ENCODE measurements around the gene STXBP6. TPM values are rescaled to one million over a fixed set of nuclear protein-coding genes. Genes with fewer than 3 reads are reported as not detected.

Gene STXBP6
- total RNA-seq, 2 donors from 2014 or later: 20.1 to 28.3 TPM

DNA sequence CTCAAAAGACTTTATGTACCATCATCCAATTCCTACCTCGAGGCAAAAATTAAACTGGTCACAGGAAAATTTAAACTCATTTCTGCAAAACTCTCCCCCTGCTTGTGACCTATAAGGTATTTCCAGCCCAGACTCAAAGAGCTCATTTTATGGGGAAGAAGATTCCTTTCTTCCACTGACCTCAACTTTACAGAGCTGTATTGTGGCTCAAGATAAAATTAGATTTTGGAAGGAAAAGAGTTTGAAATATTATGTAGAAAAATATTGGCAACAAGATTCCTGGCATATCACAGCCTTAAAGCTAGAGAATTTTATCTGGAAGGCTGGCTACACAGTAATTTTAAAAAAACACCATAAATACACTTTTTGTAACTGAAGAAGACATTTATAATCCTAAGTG is 91.7 kb downstream of the STXBP6 start:
- intact Hi-C loops (cut with DNase I): no loop called here
- no peak for TF ChIP-seq POLR2A (IDR thresholded peaks at IDR 0.05)
- TF ChIP-seq, protein P1, sequence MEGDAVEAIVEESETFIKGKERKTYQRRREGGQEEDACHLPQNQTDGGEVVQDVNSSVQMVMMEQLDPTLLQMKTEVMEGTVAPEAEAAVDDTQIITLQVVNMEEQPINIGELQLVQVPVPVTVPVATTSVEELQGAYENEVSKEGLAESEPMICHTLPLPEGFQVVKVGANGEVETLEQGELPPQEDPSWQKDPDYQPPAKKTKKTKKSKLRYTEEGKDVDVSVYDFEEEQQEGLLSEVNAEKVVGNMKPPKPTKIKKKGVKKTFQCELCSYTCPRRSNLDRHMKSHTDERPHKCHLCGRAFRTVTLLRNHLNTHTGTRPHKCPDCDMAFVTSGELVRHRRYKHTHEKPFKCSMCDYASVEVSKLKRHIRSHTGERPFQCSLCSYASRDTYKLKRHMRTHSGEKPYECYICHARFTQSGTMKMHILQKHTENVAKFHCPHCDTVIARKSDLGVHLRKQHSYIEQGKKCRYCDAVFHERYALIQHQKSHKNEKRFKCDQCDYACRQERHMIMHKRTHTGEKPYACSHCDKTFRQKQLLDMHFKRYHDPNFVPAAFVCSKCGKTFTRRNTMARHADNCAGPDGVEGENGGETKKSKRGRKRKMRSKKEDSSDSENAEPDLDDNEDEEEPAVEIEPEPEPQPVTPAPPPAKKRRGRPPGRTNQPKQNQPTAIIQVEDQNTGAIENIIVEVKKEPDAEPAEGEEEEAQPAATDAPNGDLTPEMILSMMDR (IDR thresholded peaks at IDR 0.05): no peak
- ATAC-seq (no peak), DNase-seq (no peak)
- H3K27me3 ChIP-seq: no peaks in the 10 kb centered on the region
- no peaks in the 10 kb centered on the region for H3K9me3 ChIP-seq
- H3K4me1 ChIP-seq: peaks cover 30% of the 10 kb centered on the region
- H3K4me3 ChIP-seq: no peak overlapping the region
- no peak overlapping the region for H3K27ac ChIP-seq
- no peaks in the 10 kb centered on the region for H3K36me3 ChIP-seq (replicated peaks in 1 of 2; ENCODE audit: insufficient read depth in 1 of 2, low read depth in 2 of 2)
- 26 to 29% methylated on average over 1 of the region's 1 CpG for WGBS, 2 donors

DNA sequence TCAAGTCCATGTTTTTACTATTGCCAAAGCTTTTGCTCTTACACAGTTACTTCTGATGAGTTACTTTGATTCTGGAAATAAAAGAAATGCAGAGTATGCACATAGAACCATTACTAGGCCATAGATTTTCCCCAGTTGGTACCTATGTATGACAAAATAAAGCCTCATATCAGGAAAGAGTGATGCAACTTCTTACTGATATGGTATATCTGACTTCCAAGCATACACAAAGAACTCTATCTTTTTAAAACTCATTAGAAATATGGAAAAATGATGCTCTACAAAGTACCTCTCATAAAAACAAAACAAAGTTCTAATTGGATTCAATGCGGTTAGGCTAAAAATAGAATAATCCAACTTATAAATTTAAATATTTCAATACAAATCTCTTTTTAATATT is 92.1 kb downstream of the STXBP6 start:
- intact Hi-C loops (cut with DNase I): no loop called here
- DNase-seq: no peak
- no peak overlapping the region for H3K27ac ChIP-seq

DNA sequence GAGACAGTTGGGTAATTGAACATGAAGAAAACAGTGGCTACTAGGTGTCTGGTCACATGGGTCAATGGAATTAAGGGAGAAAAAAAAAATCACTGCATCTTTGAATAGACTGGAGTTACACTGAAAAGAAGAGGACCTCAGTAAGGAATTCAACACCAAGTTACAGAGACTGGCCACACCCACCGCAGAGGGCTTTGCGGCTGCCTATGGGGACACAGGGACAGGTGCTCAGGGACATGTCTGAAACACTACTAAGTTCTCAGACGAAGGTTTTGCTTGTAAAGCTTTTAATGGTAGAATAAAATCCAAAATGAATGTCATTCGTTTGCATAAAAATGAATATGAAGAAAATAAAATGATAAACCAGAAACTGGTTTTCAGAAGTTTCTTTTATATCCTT is 93.8 kb downstream of the STXBP6 start:
- Histone ChIP-seq H3K27ac (no peak overlapping the region), H3K4me3 (no peak overlapping the region), H3K36me3 (replicated peaks in 1 of 2; ENCODE audit: insufficient read depth in 1 of 2, low read depth in 2 of 2) (no peaks in the 10 kb centered on the region), H3K27me3 (no peaks in the 10 kb centered on the region), H3K9me3 (no peaks in the 10 kb centered on the region), H3K4me1 (peaks cover 30% of the 10 kb centered on the region)
- intact Hi-C loops (cut with DNase I): no loop called here
- DNase-seq (no peak), ATAC-seq (no peak)
- 88 to 91% methylated on average over 4 of the region's 4 CpGs for WGBS, 2 donors
- no peak for TF ChIP-seq POLR2A (IDR thresholded peaks at IDR 0.05)

More for the DNA sequence above, 92.1 kb downstream of the STXBP6 start:
- no peak overlapping the region for H3K4me3 ChIP-seq
- no peak for ATAC-seq
- 90 to 98% methylated on average over 1 of the region's 1 CpG for WGBS, 2 donors
- H3K27me3 ChIP-seq: no peaks in the 10 kb centered on the region
- no peak for TF ChIP-seq POLR2A (IDR thresholded peaks at IDR 0.05)
- TF ChIP-seq, protein P1 (IDR thresholded peaks at IDR 0.05): no peak
- H3K36me3 ChIP-seq (replicated peaks in 1 of 2; ENCODE audit: insufficient read depth in 1 of 2, low read depth in 2 of 2): no peaks in the 10 kb centered on the region
- H3K9me3 ChIP-seq: no peaks in the 10 kb centered on the region
- peaks cover 30% of the 10 kb centered on the region for H3K4me1 ChIP-seq

DNA sequence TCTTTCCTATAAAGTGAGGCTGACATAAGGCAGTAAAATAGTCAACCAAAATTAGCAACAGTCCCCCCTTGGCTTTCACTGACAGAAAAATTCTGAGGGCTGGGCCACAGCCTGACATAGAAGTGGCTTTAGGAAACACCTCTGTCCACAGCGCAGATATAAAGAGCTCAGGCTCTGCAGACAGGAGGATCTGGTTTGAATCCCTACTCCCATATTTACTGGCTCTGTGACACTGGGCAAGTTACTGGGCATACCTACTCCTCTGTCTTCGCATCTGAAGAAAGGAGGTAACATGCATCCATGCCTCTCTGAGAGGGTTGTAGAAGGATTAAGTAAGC is 95.3 kb downstream of the STXBP6 start:
- DNase-seq (no peak), ATAC-seq (no peak)
- TF ChIP-seq POLR2A (IDR thresholded peaks at IDR 0.05): no peak
- TF ChIP-seq, protein P1 (IDR thresholded peaks at IDR 0.05): no peak
- Histone ChIP-seq H3K4me3 (no peak overlapping the region), H3K36me3 (replicated peaks in 1 of 2; ENCODE audit: insufficient read depth in 1 of 2, low read depth in 2 of 2) (no peaks in the 10 kb centered on the region), H3K27me3 (no peaks in the 10 kb centered on the region), H3K4me1 (peaks cover 21% of the 10 kb centered on the region), H3K9me3 (no peaks in the 10 kb centered on the region), H3K27ac (no peak overlapping the region)
- intact Hi-C loops (cut with DNase I): no loop called here
- 89 to 96% methylated on average over 2 of the region's 2 CpGs for WGBS, 2 donors

DNA sequence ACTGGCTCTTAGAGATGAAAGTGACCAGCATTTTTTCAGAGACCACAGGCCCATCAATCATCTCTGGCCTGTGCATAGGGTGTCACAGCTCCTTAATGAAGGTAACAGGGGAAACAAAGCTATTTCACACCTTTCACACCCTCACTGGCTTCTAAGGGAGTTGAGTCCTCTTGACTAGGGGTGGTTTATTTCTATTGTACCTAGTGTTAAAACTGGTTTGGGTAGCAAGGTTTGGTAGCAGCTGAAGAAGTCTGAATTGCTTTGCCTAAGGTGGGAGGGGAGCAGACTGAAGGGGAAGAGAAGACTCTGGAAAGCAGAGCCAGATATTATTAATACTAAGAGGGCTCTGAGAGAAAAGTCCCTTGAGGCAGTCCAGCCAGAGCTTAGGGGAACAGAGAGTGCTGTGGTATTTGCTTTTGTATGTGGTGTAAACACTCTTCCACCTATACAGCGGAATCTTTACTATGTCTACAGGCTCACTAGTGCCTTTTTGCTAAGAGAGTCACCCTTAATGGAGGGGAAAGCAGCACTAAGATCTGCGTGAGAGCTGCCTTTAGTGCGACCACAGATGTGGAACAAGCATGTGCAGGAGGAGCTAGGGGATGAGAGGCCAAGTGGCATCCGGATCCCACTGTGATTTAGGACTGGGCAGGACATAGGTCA is 95.8 kb downstream of the STXBP6 start:
- intact Hi-C loops (cut with DNase I): no loop called here
- Histone ChIP-seq H3K27ac (no peak overlapping the region), H3K27me3 (no peaks in the 10 kb centered on the region), H3K4me1 (peaks cover 16% of the 10 kb centered on the region), H3K4me3 (no peak overlapping the region), H3K9me3 (no peaks in the 10 kb centered on the region), H3K36me3 (replicated peaks in 1 of 2; ENCODE audit: insufficient read depth in 1 of 2, low read depth in 2 of 2) (no peaks in the 10 kb centered on the region)
- WGBS, 2 donors: 87 to 100% methylated on average over 4 of the region's 4 CpGs
- TF ChIP-seq POLR2A (IDR thresholded peaks at IDR 0.05): no peak
- TF ChIP-seq, protein P1 (IDR thresholded peaks at IDR 0.05): no peak
- DNase-seq (no peak), ATAC-seq (no peak)

Measured in body of pancreas (tissue), 4 donors.